Keratinocyte (primary cell): ENCODE measurements around the gene CSMD2.

ENCODE experiments used
- EZH2 ChIP-seq: IDR thresholded peaks from one replicate; pipeline ENCODE4 v1.6.1; 2012; ENCODE audit warnings: inconsistent platforms, mild to moderate bottlenecking, low read length, moderate library complexity
- TF ChIP-seq, protein P1 (sequence below), 3 experiments: IDR thresholded peaks in 1 of 3; conservative IDR thresholded peaks in 1 of 3; optimal IDR thresholded peaks in 1 of 3; 2 replicates in 2 of 3; 3 replicates in 1 of 3; pipeline versions ENCODE3 to v1.5.1; 2011; ENCODE audit warnings: low read length in 3 of 3, mild to moderate bottlenecking in 3 of 3, moderate library complexity in 2 of 3, control low read depth in 1 of 3, inconsistent platforms in 1 of 3; ENCODE audit not compliant: insufficient read depth in 2 of 3; ENCODE audit errors: extremely low read depth in 1 of 3

DNA sequence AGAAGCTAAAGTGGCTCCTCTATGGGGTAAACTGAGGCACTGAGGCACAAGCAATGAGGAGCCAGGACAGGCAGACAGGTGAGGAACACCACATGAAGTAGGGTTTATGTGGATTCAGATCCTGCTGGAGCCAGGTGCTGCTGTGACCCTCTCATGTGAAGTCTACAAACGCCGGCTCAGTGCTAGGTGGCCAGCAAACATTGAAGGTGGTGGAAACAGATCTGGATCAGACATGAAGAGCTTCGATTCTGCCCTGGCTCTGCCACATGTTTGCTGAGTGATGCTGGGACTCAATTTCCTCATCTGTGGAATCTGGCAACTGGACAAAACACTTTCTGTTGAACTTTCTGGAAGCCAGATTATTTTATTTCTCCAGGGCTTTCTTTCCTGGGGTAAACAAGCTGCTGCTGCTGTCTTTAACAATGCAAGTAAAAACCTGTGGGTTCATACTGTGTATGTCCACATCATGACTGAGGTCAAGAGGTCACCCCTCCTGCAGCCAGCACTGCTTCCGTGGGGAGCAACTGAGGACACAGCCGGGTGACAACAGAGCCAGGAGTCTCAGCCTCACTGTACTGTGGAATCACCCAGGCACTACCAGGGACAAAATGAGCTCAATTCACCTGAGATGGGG is 267.8 kb downstream of the CSMD2 start:
- TF ChIP-seq, protein P1, sequence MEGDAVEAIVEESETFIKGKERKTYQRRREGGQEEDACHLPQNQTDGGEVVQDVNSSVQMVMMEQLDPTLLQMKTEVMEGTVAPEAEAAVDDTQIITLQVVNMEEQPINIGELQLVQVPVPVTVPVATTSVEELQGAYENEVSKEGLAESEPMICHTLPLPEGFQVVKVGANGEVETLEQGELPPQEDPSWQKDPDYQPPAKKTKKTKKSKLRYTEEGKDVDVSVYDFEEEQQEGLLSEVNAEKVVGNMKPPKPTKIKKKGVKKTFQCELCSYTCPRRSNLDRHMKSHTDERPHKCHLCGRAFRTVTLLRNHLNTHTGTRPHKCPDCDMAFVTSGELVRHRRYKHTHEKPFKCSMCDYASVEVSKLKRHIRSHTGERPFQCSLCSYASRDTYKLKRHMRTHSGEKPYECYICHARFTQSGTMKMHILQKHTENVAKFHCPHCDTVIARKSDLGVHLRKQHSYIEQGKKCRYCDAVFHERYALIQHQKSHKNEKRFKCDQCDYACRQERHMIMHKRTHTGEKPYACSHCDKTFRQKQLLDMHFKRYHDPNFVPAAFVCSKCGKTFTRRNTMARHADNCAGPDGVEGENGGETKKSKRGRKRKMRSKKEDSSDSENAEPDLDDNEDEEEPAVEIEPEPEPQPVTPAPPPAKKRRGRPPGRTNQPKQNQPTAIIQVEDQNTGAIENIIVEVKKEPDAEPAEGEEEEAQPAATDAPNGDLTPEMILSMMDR (optimal IDR thresholded peaks at IDR 0.05 in 1 of 3, IDR thresholded peaks at IDR 0.05 in 1 of 3, conservative IDR thresholded peaks at IDR 0.05 in 1 of 3; ENCODE audit: extremely low read depth in 1 of 3, insufficient read depth in 2 of 3, low read length in 3 of 3), result no peak
- TF ChIP-seq EZH2, result no peak
